Type B pancreatic cell (in vitro differentiated cells): ENCODE data around the gene NEURL1B. TPM values are rescaled to one million over a fixed set of nuclear protein-coding genes. Genes with fewer than 3 reads are reported as not detected.

Experiments
- DNase-seq: peaks from one replicate; pipeline ENCODE4 v3.0.0; 2021; ENCODE audit warnings: mixed read lengths; ENCODE audit not compliant: unreplicated experiment; ENCODE audit errors: extremely low spot score
- H3K27ac Mint-ChIP-seq: 2 replicates; pipeline ENCODE4 v1.8.0; 2021; ENCODE audit warnings: mild to moderate bottlenecking, mixed read lengths
- H3K27me3 Mint-ChIP-seq: 2 replicates; pipeline ENCODE4 v1.8.0; 2021; ENCODE audit warnings: mixed read lengths
- H3K36me3 Mint-ChIP-seq: 2 replicates; pipeline ENCODE4 v1.8.0; 2021; ENCODE audit warnings: mixed read lengths
- H3K4me1 Mint-ChIP-seq: one replicate; pipeline ENCODE4 v1.8.0; 2021; ENCODE audit warnings: mixed read lengths; ENCODE audit not compliant: unreplicated experiment
- H3K4me3 Mint-ChIP-seq: 2 replicates; pipeline ENCODE4 v1.8.0; 2021; ENCODE audit warnings: mild to moderate bottlenecking, mixed read lengths
- H3K9me3 Mint-ChIP-seq: 2 replicates; pipeline ENCODE4 v1.8.0; 2021; ENCODE audit warnings: mixed read lengths
- total RNA-seq: library from RNA; stranded (reverse); gene quantifications from 2 replicates; pipeline ENCODE4 v1.2.1, GENCODE V29; 2021; ENCODE audit warnings: low replicate concordance
- TF ChIP-seq, protein P1 (sequence below): fragments of 200-600 bp; sonication (generic); conservative IDR thresholded peaks from 2 replicates; pipeline ENCODE4 v1.5.0; 2021; ENCODE audit warnings: antibody characterized with exemption, mild to moderate bottlenecking

The NEURL1B gene
- total RNA-seq, 1 donor from 2014 or later = 7.6 TPM

GRCh38 chr5:172714491-172715420 lies 73.7 kb downstream of the NEURL1B start:
- peaks cover 17% of the 10 kb centered on the region for H3K27me3 Mint-ChIP-seq
- H3K9me3 Mint-ChIP-seq = no peaks in the 10 kb centered on the region
- no peak overlapping the region for H3K4me3 Mint-ChIP-seq
- DNase-seq = no peak
- H3K27ac Mint-ChIP-seq = no peak overlapping the region
- TF ChIP-seq, protein P1, sequence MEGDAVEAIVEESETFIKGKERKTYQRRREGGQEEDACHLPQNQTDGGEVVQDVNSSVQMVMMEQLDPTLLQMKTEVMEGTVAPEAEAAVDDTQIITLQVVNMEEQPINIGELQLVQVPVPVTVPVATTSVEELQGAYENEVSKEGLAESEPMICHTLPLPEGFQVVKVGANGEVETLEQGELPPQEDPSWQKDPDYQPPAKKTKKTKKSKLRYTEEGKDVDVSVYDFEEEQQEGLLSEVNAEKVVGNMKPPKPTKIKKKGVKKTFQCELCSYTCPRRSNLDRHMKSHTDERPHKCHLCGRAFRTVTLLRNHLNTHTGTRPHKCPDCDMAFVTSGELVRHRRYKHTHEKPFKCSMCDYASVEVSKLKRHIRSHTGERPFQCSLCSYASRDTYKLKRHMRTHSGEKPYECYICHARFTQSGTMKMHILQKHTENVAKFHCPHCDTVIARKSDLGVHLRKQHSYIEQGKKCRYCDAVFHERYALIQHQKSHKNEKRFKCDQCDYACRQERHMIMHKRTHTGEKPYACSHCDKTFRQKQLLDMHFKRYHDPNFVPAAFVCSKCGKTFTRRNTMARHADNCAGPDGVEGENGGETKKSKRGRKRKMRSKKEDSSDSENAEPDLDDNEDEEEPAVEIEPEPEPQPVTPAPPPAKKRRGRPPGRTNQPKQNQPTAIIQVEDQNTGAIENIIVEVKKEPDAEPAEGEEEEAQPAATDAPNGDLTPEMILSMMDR = peak; percentile 85
- H3K36me3 Mint-ChIP-seq = no peaks in the 10 kb centered on the region
- H3K4me1 Mint-ChIP-seq = peaks cover 9% of the 10 kb centered on the region

DNA sequence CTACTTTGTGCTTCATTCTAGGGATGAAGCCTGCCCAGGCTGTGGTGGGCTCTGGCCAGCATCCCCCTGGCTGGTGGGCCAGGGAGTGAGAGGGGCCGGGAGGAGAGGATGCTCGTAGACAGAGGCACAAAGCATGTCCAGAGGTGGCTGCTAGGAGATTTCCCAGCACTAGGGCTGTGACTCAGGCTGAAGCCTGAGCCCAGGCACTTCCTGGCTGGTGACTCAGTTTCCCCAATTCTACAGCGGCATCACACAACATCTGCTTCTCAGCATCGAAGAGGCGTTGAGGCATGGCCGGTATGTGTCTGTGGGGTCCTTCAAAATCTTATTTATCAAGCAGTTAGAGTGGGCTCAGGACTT lies 74.3 kb downstream of the NEURL1B start:
- H3K9me3 Mint-ChIP-seq = no peaks in the 10 kb centered on the region
- H3K4me3 Mint-ChIP-seq = no peak overlapping the region

GRCh38 chr5:172715931-172716682 lies 75.0 kb downstream of the NEURL1B start:
- H3K9me3 Mint-ChIP-seq = no peaks in the 10 kb centered on the region
- H3K27me3 Mint-ChIP-seq = peaks cover 12% of the 10 kb centered on the region
- TF ChIP-seq, protein P1 = no peak
- no peak for DNase-seq
- no peak overlapping the region for H3K27ac Mint-ChIP-seq
- no peaks in the 10 kb centered on the region for H3K36me3 Mint-ChIP-seq
- no peak overlapping the region for H3K4me3 Mint-ChIP-seq
- peaks cover 9% of the 10 kb centered on the region for H3K4me1 Mint-ChIP-seq

More for the DNA sequence above, 74.3 kb downstream of the NEURL1B start:
- DNase-seq = no peak
- TF ChIP-seq, protein P1 = no peak
- peaks cover 9% of the 10 kb centered on the region for H3K4me1 Mint-ChIP-seq
- no peaks in the 10 kb centered on the region for H3K36me3 Mint-ChIP-seq
- peaks cover 17% of the 10 kb centered on the region for H3K27me3 Mint-ChIP-seq
- H3K27ac Mint-ChIP-seq = no peak overlapping the region

DNA sequence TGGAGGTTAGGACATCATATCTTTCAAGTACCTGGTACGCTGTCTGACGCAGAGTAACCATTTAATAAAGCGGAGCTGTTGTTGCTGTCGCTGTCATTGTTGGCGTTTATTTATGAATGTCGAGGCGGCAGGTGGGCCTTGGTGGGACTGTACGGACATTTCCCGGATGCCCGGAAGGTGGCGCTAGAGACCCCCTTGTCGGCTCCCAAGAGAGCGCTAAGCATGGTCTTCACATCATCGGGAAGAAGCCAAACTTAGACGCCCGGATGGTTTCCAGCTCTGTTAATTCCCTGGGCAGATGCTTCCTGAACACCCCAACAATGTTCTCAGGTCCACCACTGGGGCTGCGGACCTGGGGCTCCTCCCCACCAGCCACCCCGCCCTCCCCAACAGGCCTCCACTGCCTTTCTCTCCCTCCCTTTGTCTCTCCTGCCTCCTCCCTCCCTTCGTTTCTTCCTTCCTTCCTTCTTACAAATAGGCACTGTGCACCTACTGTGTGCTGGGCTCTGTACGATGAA lies 75.8 kb downstream of the NEURL1B start:
- DNase-seq = peak; percentile 84
- Mint-ChIP-seq H3K36me3 (no peaks in the 10 kb centered on the region), H3K9me3 (no peaks in the 10 kb centered on the region), H3K4me1 (peaks cover 9% of the 10 kb centered on the region), H3K27ac (peak overlapping the region; percentile 59), H3K27me3 (peaks cover 7% of the 10 kb centered on the region), H3K4me3 (no peak overlapping the region)
- TF ChIP-seq, protein P1 = peak; percentile 90

DNA sequence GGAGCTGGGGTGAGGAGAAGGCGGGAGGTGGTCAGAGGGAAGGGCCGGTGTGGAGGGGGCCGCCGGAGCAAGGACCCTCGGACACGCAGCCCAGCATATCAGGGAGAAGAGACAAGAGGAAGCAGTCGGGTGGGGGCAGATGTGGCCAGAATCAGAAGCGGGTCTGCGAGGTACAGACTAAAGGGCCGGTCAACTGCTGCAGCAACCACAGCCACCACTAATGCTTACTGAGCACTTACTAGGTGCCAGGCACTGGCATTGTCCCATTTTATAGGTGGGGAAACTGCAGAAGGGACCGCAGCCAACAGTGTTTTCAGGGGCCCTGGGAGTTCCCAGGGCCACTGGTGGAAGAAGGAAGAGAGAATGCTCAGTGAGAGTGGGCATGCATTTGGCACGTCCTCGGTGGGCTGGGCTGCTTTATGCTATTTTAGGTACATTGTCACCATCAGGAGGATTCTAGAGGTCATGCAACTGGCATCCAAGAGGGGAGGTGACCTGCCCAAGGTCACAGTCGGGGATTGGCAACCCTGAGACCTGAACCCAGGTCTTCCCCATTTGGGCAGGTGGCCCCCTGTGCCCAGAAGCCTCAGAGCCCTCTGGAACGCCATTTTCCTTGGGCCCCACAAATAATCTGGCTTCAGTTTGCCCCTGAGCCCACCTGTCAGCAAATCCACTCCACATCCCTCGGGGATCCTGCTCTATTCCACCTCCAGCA lies 76.6 kb downstream of the NEURL1B start:
- Mint-ChIP-seq H3K27ac (no peak overlapping the region), H3K4me1 (peaks cover 15% of the 10 kb centered on the region), H3K9me3 (no peaks in the 10 kb centered on the region), H3K27me3 (peaks cover 6% of the 10 kb centered on the region), H3K4me3 (no peak overlapping the region), H3K36me3 (no peaks in the 10 kb centered on the region)
- TF ChIP-seq, protein P1 = no peak
- DNase-seq = no peak
